Activated CD4-positive, alpha-beta T cell treated with anti-CD3 and anti-CD28 coated beads, Interleukin-2, amount 10 ng/mL, durations not matched to agents 7 days and 5 days (primary cell): ENCODE results near the gene FZD4. TPM values are rescaled to one million over a fixed set of nuclear protein-coding genes. Genes with fewer than 3 reads are reported as not detected.
"Not testable (repeated sequence)": the region's sequence is repeated elsewhere in the genome, so short reads cannot be mapped to it uniquely, and the experiment has no call there.

Source experiments
- CTCF ChIA-PET: fragments of 350-600 bp; sonication (Branson Sonifier 250); formaldehyde crosslinking; loops from one replicate; lab custom pipeline; 2021; ENCODE audit warnings: antibody characterized with exemption; lab: Charles Lee
- POLR2A ChIA-PET: fragments of 350-600 bp; sonication (Branson Sonifier 250); formaldehyde crosslinking; loops from one replicate; lab custom pipeline; 2021; ENCODE audit warnings: antibody characterized with exemption; lab: Charles Lee
- DNase-seq: peaks from one replicate; pipeline ENCODE4 v3.0.0-alpha.2; 2020
- H3K27ac Mint-ChIP-seq: one replicate; pipeline ENCODE4 v1.8.0; 2021; ENCODE audit warnings: mild to moderate bottlenecking, moderate library complexity, mixed read lengths
- H3K27me3 Mint-ChIP-seq: one replicate; pipeline ENCODE4 v1.8.0; 2021; ENCODE audit warnings: mixed read lengths
- H3K36me3 Mint-ChIP-seq: one replicate; pipeline ENCODE4 v1.8.0; 2021; ENCODE audit warnings: low read depth, mixed read lengths
- H3K4me1 Mint-ChIP-seq: one replicate; pipeline ENCODE4 v1.8.0; 2021; ENCODE audit warnings: mixed read lengths
- H3K4me3 Mint-ChIP-seq: one replicate; pipeline ENCODE4 v1.8.0; 2021; ENCODE audit warnings: mild to moderate bottlenecking, moderate library complexity, mixed read lengths
- H3K9me3 Mint-ChIP-seq: one replicate; pipeline ENCODE4 v1.8.0; 2021; ENCODE audit warnings: mixed read lengths
- total RNA-seq, 2 experiments: library from RNA; stranded (reverse); gene quantifications; one replicate each; pipeline ENCODE4 v1.2.3, GENCODE V29; 2021

The FZD4 gene
- total RNA-seq, 2 experiments from 2014 or later: 0.02 TPM; not detected in 1

DNA sequence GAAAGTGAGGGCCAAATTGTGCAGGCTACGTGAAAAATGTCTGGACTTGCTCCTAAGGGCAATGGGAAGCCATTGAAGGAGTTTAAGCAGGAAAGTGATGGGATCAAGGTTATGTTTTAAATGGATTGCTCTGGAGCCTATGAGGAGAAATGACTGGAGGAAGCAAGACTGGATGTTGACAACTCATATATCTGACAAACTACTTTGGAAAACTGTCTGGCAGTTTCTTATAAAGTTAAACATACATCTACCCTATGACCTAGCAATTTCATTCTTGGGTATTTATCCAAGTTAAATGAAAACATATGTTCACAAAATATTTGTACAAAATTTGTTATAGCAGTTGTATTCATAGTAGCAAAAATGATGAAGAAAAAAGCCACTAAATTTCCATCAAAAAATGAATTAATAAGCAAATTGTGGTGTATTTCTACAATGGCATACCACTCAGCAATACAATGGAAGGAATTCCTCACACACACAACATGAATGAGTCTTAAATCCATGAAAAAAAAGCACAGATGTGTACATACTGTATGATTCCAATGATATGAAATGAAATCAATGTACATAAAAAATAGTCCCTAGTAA lies 24.1 kb downstream of the FZD4 start:
- no peaks in the 10 kb centered on the region for H3K36me3 Mint-ChIP-seq
- POLR2A ChIA-PET: no interaction called here
- peaks cover 4% of the 10 kb centered on the region for H3K27me3 Mint-ChIP-seq
- no peak overlapping the region for H3K27ac Mint-ChIP-seq
- peaks cover 3% of the 10 kb centered on the region for H3K4me1 Mint-ChIP-seq
- CTCF ChIA-PET: no interaction called here
- DNase-seq: no peak
- no peaks in the 10 kb centered on the region for H3K9me3 Mint-ChIP-seq
- H3K4me3 Mint-ChIP-seq: no peak overlapping the region

DNA sequence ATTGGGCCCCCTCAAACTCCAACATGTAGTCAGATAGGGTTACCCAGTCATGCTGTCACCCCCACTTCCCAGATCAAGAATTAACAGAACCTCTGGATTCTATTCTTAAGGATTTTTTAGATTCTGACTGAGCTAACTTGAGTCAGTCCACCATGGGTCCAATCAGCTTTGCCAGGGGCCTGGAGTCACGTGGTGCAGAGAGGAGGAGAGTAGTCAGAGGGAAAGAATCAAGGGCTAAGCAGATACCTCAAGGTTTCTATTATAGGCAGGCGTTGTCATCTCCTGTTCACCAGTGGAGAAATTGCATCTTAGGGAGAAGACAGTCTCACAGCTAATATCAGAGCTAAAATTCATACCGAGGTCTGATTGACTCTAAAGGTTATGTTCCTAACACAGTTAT lies 28.2 kb downstream of the FZD4 start:
- Mint-ChIP-seq H3K9me3 (no peaks in the 10 kb centered on the region), H3K27ac (no peak overlapping the region), H3K27me3 (peaks cover 2% of the 10 kb centered on the region), H3K4me1 (peaks cover 2% of the 10 kb centered on the region), H3K36me3 (no peaks in the 10 kb centered on the region), H3K4me3 (no peak overlapping the region)
- CTCF ChIA-PET: interaction anchor here (0.6 kb wide), 1 partner anchor 114 kb away, joined by 3 read pairs; no protein-coding TSS in a partner anchor
- POLR2A ChIA-PET: no interaction called here
- DNase-seq: no peak

DNA sequence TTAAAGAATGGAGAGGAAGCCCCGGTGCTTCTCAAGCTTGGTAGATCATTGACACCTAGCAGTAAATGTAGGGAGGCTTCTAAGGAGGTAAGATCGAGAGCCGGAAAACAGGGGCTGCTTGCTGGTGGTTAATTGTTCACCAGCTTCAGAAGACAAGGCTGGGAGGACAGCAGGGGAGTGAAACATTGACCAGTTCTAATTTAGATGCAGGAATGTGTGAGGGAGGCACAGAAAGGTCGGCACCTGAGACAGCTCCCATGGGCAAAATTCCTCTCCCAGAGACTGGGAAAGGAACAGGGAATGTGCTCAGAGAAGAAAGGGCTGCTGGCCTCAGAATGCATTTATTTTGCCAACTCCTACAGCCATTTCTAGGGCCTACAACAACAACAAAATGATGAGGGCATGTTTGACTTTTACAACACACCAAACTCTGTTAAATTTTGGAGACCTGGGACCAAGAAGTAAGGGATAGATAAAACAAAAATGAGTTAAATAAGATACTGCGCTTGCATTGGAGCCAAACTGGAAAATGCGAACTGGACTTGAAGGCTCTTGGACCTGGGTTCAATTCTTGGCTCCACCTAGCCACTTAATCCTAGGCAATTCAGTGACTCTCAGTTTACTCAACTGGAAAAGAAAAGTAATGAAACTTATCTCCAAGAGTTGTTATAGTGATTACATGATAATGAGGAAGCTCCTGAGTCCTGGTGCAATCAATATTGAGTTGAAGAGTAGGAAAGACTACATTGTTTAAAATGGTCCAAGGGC lies 31.0 kb downstream of the FZD4 start:
- Mint-ChIP-seq H3K4me1 (peaks cover 4% of the 10 kb centered on the region), H3K36me3 (no peaks in the 10 kb centered on the region), H3K9me3 (no peaks in the 10 kb centered on the region), H3K27me3 (peaks cover 6% of the 10 kb centered on the region), H3K27ac (no peak overlapping the region), H3K4me3 (no peak overlapping the region)
- DNase-seq: no peak
- ChIA-PET CTCF (interaction anchor here (0.6 kb wide), 1 partner anchor 463 kb away, joined by 3 read pairs; no protein-coding TSS in a partner anchor), POLR2A (no interaction called here)

DNA sequence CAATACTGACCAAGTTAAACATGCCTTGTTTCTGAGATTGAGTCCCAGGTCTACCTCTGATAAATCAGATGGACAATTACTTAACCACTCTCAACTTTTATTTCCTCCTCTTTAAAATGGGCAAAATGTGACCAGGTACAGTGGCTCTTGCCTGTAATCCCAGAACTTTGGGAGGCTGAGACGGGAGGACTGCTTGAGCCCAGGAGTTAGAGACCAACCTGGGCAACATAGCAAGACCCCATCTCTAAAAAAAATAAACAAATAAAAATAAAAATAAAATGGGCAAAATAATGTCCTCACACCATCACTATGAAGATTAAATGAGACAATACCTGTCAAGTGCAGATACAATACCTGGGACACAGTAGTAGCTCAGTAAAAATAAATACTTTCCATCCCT lies 33.0 kb downstream of the FZD4 start:
- ChIA-PET POLR2A (no interaction called here), CTCF (no interaction called here)
- Mint-ChIP-seq H3K4me3 (no peak overlapping the region), H3K9me3 (no peaks in the 10 kb centered on the region), H3K36me3 (no peaks in the 10 kb centered on the region), H3K4me1 (peaks cover 5% of the 10 kb centered on the region), H3K27me3 (peaks cover 6% of the 10 kb centered on the region), H3K27ac (no peak overlapping the region)
- no peak for DNase-seq

DNA sequence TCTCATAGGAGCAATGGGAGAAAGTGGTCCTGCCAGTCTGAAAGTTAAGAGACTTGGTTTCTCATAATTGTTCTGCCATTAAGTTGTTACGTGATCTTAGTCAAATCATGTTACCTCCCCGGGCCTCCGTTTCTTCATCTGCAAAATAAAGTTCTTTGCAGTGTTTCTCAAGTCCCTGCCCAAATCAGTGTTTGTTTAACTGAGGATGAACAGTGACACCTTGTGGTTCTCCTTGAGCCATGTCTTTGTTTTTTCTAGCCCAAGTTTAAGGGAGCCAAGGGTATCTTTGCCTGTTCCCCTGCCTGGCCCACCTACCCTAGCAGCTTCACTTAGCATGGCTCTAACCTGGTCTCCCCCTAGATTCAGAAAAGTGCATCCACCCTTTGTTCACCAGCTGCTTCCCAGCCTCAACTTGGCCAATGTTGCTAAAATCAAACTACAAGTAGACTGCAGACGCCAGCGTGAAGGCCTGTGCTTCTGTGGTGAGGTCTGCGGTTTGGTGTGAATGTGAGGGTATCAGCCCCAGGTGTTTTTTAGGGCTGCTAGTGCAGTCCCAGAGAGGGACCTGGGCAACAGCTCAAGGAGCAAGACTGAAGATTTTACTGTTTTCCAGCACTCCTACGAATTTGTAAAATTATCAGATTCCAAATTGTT lies 35.5 kb downstream of the FZD4 start:
- DNase-seq: peak; percentile 35
- Mint-ChIP-seq H3K4me1 (peaks cover 21% of the 10 kb centered on the region), H3K36me3 (no peaks in the 10 kb centered on the region), H3K27ac (no peak overlapping the region), H3K4me3 (no peak overlapping the region), H3K9me3 (no peaks in the 10 kb centered on the region), H3K27me3 (peaks cover 6% of the 10 kb centered on the region)
- CTCF ChIA-PET: interaction anchor here (0.7 to 1.1 kb wide), 2 partner anchors 44 to 49 kb away, joined by 3 to 5 read pairs; no protein-coding TSS in a partner anchor
- POLR2A ChIA-PET: no interaction called here

DNA sequence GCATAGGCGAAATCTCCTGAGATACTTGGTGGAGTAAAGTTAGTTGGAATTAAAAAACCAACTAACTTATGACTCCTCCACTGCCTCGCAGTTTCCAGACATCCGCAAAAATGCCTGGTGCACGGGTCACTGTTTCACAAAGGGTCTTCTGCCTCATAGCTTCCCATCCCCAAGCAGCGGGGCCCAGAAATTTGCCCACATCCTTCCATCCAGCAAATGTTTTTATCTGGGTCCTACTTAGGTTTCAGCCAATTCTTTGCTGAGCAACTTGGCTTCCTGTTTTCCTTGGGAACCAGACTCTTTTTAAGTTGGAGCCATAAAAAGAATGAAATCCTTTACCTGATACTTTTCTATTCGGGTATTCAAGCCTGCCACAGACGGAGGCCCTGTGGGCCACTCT lies 36.2 kb downstream of the FZD4 start:
- DNase-seq: no peak
- H3K36me3 Mint-ChIP-seq: no peaks in the 10 kb centered on the region
- no peak overlapping the region for H3K27ac Mint-ChIP-seq
- H3K27me3 Mint-ChIP-seq: peaks cover 9% of the 10 kb centered on the region
- CTCF ChIA-PET: interaction anchor here (0.7 kb wide), 1 partner anchor 44 kb away, joined by 3 read pairs; no protein-coding TSS in a partner anchor
- no peak overlapping the region for H3K4me3 Mint-ChIP-seq
- H3K4me1 Mint-ChIP-seq: peaks cover 21% of the 10 kb centered on the region
- no peaks in the 10 kb centered on the region for H3K9me3 Mint-ChIP-seq
- POLR2A ChIA-PET: no interaction called here

DNA sequence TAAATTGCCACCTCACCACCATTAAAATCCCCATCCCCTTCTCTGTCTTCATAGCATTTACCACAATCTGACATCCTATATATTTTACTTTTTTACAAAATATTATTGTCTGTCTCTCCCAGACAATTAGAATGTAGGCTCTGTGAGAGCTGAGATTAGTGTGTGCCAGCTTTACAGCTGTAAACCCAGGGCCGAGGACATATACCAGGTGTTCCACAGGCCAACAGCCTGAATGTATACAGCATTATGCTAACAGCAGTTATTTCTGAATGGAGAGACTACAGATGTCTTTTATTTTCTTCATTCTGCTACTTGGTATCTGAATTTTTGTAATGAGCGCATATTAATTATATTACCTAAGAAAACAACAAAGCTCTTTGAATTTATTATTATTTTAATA lies 36.7 kb downstream of the FZD4 start:
- CTCF ChIA-PET: no interaction called here
- POLR2A ChIA-PET: no interaction called here
- Mint-ChIP-seq H3K27ac (no peak overlapping the region), H3K4me1 (peaks cover 21% of the 10 kb centered on the region), H3K27me3 (peaks cover 12% of the 10 kb centered on the region), H3K4me3 (no peak overlapping the region), H3K9me3 (no peaks in the 10 kb centered on the region), H3K36me3 (no peaks in the 10 kb centered on the region)
- DNase-seq: no peak

DNA sequence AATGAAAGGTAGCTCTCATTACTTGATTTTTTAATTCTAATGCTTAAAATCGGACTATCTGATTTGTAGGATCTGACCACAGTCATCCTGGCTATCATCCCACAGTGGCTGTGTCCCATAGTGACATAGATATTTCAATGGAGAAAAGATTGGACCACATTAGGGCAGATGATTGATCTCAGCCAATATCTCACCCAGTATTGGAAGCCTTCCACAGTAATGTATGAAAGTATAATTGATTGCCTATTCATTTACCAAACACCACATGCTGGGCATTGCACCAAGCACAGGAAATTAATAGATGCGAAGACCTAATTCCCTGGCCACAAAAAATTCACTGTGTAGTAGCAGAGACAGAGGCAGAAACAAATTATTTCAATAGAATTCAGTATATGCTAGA lies 37.6 kb downstream of the FZD4 start:
- DNase-seq: no peak
- H3K4me1 Mint-ChIP-seq: peaks cover 21% of the 10 kb centered on the region
- H3K27ac Mint-ChIP-seq: no peak overlapping the region
- no peaks in the 10 kb centered on the region for H3K9me3 Mint-ChIP-seq
- POLR2A ChIA-PET: no interaction called here
- CTCF ChIA-PET: no interaction called here
- no peak overlapping the region for H3K4me3 Mint-ChIP-seq
- no peaks in the 10 kb centered on the region for H3K36me3 Mint-ChIP-seq
- peaks cover 12% of the 10 kb centered on the region for H3K27me3 Mint-ChIP-seq

DNA sequence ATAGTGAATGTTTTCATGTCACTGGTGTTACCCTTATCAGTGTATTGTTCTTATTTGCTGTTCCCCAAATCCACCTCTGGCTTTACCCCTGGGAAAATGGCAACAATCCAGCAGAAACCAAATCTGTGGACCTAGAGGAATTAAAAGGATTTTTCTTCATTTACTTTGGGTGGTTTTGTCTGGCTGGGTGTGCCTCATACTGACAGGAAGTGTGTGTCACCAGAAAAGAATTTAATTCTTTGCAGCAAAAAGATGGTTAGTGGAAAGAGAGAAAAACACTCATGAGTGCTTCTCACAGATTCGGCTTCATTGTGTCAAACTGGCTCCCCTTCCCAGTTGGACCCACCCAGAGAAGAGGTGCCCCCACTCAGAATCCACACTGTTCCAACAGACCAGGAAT lies 38.9 kb downstream of the FZD4 start:
- DNase-seq: peak; percentile 6
- H3K4me3 Mint-ChIP-seq: no peak overlapping the region
- H3K4me1 Mint-ChIP-seq: peaks cover 21% of the 10 kb centered on the region
- H3K9me3 Mint-ChIP-seq: no peaks in the 10 kb centered on the region
- ChIA-PET CTCF (no interaction called here), POLR2A (no interaction called here)
- H3K27ac Mint-ChIP-seq: peak overlapping the region; percentile 81
- peaks cover 16% of the 10 kb centered on the region for H3K27me3 Mint-ChIP-seq
- no peaks in the 10 kb centered on the region for H3K36me3 Mint-ChIP-seq

DNA sequence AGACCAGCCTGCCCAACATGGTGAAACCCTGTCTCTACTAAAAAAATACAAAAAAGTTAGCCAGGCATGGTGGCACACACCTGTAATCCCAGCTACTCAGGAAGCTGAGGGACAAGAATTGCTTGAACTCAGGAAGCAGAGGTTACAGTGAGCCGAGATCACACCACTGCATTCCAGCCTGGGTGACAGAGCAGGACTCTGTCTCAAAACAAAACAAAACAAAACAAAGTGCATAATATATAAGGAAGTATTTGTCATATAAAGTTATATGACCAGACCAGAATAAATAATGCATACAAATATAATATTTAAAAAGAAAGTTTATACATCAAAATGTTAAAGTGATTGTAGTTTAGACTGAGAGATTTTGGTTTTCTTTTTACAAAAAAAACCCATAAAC lies 39.3 kb downstream of the FZD4 start:
- CTCF ChIA-PET, H3K4me3 Mint-ChIP-seq, H3K9me3 Mint-ChIP-seq, POLR2A ChIA-PET, H3K36me3 Mint-ChIP-seq, DNase-seq, H3K27ac Mint-ChIP-seq: not testable (repeated sequence)
- Mint-ChIP-seq H3K4me1 (peaks cover 21% of the 10 kb centered on the region), H3K27me3 (peaks cover 14% of the 10 kb centered on the region)

DNA sequence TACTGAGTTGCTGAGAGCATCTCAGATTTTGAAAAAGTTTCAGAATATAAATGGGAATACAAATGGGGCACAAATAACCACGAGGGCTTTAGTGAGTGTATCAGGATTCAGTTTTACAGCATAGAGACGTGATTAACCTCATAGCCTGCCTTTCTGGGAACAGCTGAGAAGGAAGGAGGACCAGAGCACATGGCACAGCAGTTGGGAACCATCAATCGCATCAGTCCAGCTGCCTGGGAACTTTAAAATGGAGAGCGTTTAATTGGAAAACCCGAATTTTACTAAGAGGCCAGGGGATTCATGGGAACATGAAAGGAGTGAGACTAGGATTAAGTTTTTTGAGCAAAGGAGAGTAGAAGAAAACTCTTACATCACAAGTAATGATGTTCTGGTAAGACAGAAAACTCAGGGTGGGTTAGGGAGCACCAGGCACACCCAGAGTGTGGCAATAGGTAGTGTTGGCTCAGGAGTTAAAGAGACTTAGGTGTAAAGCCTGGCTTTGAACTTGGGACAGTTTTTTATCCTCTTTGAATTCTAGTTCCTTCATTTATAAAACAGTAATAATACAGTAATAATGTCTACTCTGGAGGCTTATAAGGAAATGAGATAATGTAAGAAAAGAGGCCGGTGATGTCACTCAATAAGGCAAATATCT lies 40.2 kb downstream of the FZD4 start:
- no peak for DNase-seq
- Mint-ChIP-seq H3K9me3 (no peaks in the 10 kb centered on the region), H3K27ac (no peak overlapping the region), H3K4me3 (no peak overlapping the region), H3K4me1 (peaks cover 21% of the 10 kb centered on the region), H3K36me3 (no peaks in the 10 kb centered on the region), H3K27me3 (peaks cover 12% of the 10 kb centered on the region)
- ChIA-PET POLR2A (no interaction called here), CTCF (no interaction called here)

DNA sequence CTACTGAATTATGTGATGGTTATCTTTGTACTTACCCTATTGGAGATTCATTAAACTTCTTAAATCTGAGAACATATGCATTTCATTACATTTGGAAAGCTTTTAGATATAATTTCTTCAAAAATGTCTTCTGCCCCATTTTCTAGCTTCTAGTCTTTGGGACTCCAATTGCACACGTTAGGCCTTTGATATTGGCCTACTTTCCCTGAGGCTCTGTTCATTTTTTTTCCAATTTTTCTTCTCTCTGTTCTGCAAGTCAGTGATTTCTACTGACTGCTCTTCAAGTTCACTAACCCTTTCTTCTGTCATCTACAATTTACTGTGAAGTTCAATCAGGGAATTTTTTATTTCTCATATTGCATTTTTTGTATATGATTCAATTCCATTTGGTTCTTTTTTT lies 43.0 kb downstream of the FZD4 start:
- peaks cover 12% of the 10 kb centered on the region for H3K27me3 Mint-ChIP-seq
- H3K36me3 Mint-ChIP-seq: no peaks in the 10 kb centered on the region
- no peaks in the 10 kb centered on the region for H3K9me3 Mint-ChIP-seq
- peaks cover 16% of the 10 kb centered on the region for H3K4me1 Mint-ChIP-seq
- H3K27ac Mint-ChIP-seq: no peak overlapping the region
- DNase-seq: no peak
- POLR2A ChIA-PET: no interaction called here
- no peak overlapping the region for H3K4me3 Mint-ChIP-seq
- CTCF ChIA-PET: interaction anchor here (1.7 kb wide), 1 partner anchor 21 kb away, joined by 4 read pairs; no protein-coding TSS in a partner anchor

DNA sequence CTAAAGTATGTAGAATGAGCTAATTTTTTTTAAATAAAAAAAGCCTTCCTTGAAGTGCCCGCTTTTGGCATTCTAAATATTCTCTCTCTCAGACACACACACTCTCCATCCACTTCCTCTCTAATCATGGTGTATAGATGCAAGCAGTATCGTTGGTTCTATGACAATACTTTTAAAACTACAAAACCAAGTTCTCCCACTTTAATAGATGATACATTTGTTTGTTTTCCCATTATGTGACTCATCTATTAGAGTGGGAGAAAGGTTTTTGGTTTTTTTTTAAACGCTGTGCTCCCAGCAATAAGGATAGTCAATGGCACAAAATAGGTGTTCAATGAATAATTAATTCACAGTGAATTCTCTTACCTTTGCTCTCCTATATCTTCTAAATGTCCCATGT lies 44.6 kb downstream of the FZD4 start:
- CTCF ChIA-PET: no interaction called here
- H3K36me3 Mint-ChIP-seq: no peaks in the 10 kb centered on the region
- POLR2A ChIA-PET: no interaction called here
- DNase-seq: no peak
- H3K27ac Mint-ChIP-seq: no peak overlapping the region
- H3K27me3 Mint-ChIP-seq: peaks cover 12% of the 10 kb centered on the region
- H3K4me3 Mint-ChIP-seq: no peak overlapping the region
- peaks cover 5% of the 10 kb centered on the region for H3K4me1 Mint-ChIP-seq
- no peaks in the 10 kb centered on the region for H3K9me3 Mint-ChIP-seq
